ENCODE results near the gene MSI2.
A peak's percentile ranks its signal among the peaks of the same experiment; 100 is the strongest.

The MSI2 gene

DNA sequence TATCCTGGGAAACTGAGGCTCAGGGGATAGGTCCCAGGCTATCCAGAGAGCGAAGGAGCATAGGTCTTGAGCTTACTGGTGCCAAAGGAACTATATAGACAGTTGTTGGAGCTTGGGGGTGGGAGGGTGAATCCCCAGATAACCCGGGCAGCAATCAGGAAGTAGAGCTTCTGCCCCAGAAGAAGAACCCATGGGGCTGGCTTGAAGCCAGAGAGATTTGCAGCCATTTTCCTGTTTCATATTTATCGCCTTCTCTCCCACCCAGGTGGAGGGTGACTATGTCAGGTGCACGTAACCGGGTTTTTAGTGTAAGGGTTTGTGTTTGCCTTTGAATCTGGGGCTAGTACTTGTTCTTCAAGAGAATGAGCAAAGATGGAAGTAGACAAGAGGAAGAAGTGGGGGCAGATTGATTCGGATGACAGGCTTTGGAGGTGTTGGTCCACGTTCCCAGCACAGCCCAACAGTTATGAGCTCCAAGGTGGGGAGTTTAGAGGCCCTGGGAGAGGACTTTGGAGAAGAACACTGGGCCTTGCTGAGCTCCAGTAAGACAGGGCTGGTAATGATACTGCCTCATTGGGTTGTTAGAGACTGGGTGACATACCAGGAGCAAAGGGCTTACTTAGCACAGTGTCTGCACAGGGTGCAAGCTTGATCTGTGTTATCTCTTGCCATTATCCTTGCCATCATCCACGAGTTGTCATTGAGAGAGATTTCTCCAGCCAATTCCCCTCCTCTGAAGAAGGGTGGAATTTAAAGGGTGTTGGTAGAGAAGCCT lies 343.1 kb downstream of the MSI2 start:
- DNase-seq (ENCODE audit: low spot score): no peak

- no peak for DNase-seq (ENCODE audit: low spot score)
Observed at GRCh38 chr17:57600074-57600473, 343.8 kb downstream of the MSI2 start.

GRCh38 chr17:57601143-57601735 lies 344.9 kb downstream of the MSI2 start:
- DNase-seq (ENCODE audit: low spot score): no peak

- no peak for DNase-seq (ENCODE audit: low spot score)
Observed at GRCh38 chr17:57602896-57603295, 346.6 kb downstream of the MSI2 start.

GRCh38 chr17:57603546-57603945 lies 347.2 kb downstream of the MSI2 start:
- no peak for DNase-seq (ENCODE audit: low spot score)

DNA sequence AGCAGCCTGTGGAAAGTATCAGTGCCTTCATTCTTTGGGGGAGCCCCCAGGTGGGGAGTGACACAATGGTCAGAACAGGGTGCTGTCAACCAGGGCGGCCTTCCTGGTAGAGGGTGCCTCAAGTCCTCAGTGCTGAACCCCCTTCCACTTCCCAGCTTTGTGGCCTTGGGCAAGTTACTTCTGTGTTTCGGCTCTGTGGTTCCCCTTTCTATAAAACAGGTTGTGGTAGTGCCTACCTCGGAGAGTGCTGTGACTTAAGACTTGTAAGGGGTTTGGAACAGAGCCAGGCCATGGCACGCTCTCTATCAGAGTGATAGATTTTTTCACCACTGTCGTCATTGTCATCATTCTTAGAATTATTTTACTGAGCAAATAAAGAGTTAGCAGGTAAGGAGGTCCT lies 347.7 kb downstream of the MSI2 start:
- DNase-seq (ENCODE audit: low spot score): no peak

- DNase-seq (ENCODE audit: low spot score): peak; percentile 74
Observed at GRCh38 chr17:57604771-57605674, 348.7 kb downstream of the MSI2 start.

DNA sequence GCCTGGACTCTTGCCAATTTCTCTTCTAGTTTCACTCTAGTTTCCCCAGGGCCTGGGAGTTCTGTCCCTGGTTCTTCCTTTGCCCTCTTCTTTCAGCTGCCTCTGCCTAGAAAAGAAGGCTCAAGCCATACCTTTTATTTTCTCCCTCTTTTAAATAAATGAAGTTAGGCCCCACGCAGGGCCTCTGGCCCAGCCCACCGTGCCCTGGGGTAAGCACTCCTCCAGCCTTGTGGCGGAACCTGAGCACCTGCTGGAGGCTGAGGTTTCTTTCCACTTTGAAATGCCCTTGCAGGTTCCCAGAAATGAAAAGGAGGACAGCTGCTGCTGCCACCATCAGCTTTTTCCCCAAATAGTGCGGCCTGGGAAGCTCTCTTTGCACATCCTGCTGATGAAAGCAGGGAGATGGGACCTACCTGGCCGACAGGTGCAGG lies 349.4 kb downstream of the MSI2 start:
- no peak for DNase-seq (ENCODE audit: low spot score)

GRCh38 chr17:57606111-57606875 lies 350.0 kb downstream of the MSI2 start:
- DNase-seq (ENCODE audit: low spot score): no peak

GRCh38 chr17:57607553-57608120 lies 351.3 kb downstream of the MSI2 start:
- DNase-seq (ENCODE audit: low spot score): no peak

DNA sequence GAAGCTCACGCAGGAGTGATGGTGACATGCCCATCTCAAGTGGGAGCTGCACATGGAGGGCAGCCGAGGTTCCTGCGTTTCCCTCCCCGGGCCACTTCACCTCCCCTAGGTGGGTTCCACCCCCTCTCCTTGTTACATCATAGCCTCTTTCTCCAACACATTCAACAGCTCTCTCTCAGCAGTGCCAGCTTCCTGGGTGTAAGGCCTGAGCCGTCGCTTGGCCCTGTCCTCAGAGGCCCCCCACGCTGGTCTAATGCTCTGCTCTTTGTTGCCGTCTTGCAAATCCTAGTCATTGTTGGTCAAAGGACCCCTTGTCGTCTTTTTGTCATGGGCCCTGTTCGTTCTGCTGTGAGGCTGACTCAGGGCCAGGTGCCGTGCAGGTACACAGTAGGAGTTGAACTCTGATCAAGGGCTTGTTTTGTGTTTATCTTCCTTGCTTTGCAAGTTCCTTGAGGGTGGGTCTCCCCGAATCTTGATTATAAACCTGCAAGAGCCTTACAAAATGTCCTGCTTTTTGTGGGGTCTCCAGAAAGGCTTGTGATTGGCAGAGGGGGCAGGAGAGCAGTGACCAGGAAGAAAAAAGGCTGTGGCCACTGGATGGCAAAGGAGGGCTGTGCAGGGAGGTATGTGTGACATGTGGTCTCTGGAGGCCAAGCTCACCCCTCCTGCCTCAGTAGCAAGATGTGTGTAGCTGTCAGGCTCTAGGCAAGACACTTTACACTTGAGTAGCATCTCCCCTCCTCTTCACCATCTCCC lies 352.2 kb downstream of the MSI2 start:
- DNase-seq (ENCODE audit: low spot score): no peak

DNA sequence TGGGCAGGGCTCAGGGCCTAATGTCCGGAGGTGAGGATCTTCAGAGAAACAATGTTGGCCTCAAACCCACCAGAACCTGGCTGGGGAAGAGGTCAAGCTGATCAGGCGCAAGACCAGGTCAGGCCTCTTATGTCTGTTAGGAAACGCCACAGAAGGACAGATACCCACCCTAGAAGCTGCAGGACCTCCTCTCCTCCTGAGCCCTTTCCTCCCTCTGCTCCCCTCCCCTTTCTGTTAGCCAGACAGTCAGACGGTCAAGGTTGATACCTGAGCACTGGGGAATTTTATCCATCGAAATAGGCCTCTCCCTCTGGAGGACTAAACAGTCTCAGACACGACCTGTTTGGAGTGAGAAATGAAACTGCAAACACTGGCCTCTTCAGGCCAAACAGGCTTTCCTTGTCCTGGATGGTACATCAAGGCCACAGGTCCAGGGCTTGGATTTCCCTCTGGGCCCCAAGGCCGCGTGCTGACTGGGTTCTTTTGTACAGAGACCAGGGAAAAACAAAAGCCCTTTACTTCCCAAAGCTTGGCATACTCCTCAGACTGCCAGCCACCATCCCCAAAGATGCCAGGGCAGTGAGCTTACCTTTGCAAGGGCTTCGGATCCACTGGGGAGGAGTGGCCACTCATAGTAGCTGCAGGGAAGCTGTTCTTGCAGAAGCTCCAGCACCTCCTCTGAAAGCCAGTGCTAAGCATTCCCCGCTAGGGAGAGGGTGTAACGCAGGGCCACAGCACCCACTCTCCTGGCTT lies 353.0 kb downstream of the MSI2 start:
- no peak for DNase-seq (ENCODE audit: low spot score)

DNA sequence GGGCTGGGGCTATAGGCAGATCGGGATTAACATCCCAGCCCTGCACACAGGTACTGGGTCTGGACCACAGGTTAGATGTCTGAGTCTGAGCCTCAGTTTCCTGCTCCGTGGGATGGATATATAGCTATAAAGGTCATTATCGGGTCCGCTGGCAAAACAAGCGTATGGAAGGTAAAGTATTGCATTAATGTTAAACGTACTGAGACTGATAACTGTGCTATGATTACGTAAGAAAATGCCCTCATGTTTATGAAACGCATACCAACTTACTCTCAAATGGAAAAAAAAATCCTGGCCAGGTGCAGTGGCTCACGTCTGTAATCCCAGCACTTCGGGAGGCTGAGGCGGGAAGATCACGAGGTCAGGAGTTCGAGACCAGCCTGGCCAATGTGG lies 353.6 kb downstream of the MSI2 start:
- no peak for DNase-seq (ENCODE audit: low spot score)

DNA sequence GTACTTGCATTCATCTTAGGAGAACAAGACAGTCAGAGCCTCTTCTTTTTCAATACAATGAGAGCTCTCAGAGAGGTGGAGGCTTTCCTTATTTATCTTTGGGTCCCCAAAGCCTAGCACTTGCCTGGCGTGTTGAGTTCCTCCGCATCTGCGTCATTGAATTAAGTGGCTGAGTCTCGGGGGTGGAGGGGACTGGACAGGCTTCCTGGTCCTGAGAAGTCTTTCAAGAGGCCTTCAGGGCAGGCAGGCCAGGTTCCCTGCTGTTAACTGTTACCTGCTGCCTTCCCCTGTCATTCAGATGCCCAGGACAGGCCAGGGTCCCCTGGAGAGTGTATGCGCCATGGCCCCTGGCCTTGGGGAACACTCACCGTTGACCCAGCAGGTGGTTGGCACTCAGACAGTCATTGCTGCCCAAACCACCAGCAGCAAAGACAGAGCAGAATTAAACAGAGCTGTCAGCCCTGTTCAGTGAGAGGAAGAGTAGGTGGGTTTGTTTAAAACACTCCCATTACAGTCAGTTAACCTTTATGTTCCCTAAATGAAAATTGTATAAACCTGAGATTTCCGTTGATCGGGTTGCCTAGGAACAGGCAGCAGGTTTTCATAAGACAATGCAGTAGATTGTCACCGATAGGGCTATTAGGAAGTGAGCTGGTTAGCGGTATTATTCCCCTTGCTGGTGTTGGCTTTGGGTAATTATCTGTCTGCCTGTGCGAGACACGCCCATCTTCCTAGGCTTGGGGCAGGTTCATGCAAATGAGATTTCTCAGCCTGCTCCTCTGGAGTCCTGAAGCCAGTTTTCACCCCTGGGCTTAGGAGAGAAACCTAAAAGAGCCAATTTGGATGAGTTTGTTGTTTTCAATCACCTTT lies 356.1 kb downstream of the MSI2 start:
- peak; percentile 79 for DNase-seq (ENCODE audit: low spot score)

DNA sequence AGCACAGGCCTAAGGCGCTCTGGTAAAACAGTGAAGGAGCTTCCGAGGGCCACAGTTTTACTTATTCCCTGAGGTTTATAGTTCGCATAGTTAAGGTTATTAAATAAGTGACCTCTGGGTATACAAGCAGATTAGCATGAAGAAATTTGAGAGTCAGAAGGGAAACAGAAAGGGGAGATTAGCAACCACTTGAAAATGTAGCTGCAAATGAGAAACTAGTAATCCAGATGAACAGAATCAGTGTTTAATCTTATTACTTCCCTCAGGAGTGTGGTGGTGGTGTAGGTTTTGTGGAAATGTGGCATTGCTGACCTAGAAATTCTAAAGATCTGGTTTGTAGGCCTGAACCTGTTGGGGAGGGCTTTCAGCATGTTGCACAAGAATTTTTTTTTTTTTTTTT lies 358.4 kb downstream of the MSI2 start:
- no peak for DNase-seq (ENCODE audit: low spot score)

DNA sequence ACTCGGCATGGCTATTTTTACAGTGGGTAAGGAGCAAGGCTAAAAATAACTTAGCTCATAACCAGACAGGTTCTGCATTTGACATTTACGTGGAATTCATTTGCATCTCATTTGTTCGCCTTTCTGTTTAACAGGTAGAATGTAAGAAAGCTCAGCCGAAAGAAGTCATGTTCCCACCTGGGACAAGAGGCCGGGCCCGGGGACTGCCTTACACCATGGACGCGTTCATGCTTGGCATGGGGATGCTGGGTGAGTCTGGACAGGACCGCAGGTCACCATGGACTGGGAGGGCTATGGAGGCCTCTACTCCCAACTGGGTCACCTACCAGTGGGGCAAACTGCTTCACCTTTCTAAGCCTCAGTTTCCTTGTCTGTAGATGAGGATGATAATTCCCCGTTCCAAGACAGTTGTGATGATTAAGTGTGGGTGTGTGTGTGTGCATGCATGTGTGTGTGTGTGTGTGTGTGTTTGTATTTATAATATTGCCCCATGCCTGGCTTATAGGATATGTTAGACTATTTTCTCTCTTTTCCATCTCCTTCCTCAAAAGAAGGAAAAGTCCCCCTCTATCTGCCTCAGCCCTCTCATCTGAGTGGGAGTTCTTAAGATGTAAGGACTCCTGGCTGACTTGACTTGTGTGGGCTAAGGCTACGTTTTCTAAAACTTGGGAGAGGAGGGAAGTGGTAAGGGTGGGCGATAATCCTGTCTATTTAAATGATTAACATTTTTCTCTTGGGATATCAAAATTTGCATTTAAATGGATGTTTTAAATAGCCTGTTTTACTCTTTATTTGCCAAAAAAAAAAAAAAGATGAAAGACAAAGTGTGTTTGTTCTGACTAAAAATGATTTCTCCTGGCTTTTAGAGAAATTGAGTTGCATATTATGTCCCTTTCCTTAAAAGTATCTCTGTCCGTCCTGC lies 359.8 kb downstream of the MSI2 start:
- DNase-seq (ENCODE audit: low spot score): no peak

- DNase-seq (ENCODE audit: low spot score): no peak
Observed at GRCh38 chr17:57617218-57617617, 360.9 kb downstream of the MSI2 start.
